ENCODE results near the gene SOBP. TPM values are rescaled to one million over a fixed set of nuclear protein-coding genes. Genes with fewer than 3 reads are reported as not detected.
"Not testable (repeated sequence)": the region's sequence is repeated elsewhere in the genome, so short reads cannot be mapped to it uniquely, and the experiment has no call there.

The SOBP gene
- total RNA-seq, 2 donors from 2014 or later: 0.16 TPM; not detected in 1

DNA sequence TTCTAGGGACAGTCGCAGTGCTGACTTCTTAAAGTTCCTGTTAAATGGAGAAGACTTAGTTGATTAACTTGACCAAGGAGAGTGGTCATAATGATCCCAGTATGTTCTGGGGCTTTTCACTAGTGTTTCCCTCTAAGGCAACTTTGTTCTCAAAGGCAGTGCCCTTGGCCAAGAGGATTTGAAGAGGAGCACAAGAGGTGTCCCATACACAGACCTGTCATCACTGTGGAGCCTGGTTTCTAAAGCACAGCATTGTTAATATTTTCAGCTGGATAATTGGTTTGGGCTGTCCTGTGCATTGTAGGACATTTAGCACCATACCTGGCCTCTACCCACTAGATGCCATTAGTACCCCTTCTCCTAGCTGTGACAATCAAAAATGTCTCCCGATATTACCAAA lies 30.8 kb downstream of the SOBP start:
- not testable (repeated sequence) for H3K27ac Mint-ChIP-seq; H3K4me3 Mint-ChIP-seq; ATAC-seq; H3K36me3 Mint-ChIP-seq (ENCODE audit: low read depth); DNase-seq; H3K4me1 Mint-ChIP-seq; H3K9me3 ChIP-seq (ENCODE audit: control insufficient read depth, low read length, poor library complexity, severe bottlenecking); H3K27me3 Mint-ChIP-seq

DNA sequence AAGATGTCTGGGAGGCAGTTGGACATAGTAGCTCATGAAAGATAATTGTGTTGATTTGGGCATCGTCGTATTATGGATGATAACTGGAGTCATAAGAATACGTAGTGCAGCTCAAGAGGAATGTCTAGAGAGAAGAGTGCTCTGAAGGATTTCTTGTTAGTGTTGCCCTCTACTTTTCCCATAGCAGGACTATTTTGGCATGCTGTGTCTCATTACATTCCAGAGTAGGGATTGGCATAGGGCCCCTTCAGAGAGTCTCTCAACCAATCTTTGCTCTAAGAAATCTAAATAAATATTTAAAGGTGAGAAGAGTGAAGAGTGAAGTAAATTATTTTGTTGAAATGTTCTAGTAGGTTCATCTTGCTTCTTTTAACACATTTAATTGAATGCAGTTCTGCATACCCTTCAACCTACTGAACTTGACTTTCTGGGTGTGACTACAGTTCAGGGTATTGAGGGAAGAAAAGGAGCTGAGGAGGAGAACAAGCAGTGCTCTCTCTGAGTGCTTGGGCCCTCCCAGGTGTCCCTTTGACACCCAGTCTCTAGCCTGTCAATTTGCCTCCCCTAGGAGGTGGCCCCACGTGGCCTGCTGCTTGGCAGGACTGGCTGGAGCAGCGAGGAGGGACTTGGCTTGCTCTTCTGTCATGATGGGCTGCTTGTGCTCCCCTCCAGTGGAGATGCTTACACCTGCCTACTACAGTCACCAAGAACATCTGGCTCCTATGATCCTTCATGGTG lies 33.3 kb downstream of the SOBP start:
- Mint-ChIP-seq H3K4me1 (no peaks in the 10 kb centered on the region), H3K27me3 (peaks cover 17% of the 10 kb centered on the region), H3K27ac (no peak overlapping the region), H3K36me3 (ENCODE audit: low read depth) (peaks cover 2% of the 10 kb centered on the region), H3K4me3 (no peak overlapping the region)
- DNase-seq (no peak), ATAC-seq (no peak)
- no peaks in the 10 kb centered on the region for H3K9me3 ChIP-seq (ENCODE audit: control insufficient read depth, low read length, poor library complexity, severe bottlenecking)

DNA sequence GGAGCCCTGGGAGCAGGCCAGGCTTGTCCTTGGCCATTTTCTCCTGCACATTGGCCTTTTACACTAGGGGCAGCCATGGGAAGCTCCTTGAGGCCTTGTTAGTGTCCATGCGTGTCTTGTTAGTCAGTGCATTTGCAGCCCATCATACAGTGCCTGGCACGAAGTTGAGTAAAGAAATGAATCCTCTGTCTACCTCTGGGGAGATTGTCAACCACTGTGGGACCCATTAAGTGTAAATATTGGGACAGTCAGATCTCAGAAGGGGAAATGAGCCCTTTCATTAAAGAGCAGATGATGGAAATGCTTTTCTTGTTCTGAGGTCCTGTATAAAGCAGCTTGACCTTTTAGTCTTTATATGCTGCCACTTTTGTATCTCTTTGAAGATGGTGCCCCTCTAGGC lies 33.9 kb downstream of the SOBP start:
- no peaks in the 10 kb centered on the region for H3K4me1 Mint-ChIP-seq
- peaks cover 18% of the 10 kb centered on the region for H3K27me3 Mint-ChIP-seq

DNA sequence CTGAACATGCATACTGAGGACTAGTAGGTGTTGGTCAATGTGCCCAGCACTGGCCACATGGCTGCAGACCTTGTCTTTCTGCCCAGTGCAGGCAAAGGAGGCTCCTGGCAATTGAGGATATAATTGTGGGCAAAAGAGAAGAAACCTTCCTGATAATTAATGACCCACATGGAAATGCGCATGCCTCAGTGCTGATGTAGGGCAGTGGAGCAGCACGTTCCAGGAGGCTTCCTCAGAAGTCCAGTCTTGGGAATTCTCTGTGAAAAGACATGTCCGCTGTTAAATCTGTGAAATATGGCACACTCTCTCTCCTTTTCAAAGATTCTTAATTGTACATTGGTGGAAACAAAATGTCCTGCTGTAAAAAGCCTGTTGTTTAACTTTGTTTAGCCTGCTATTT lies 34.7 kb downstream of the SOBP start:
- ATAC-seq (no peak), DNase-seq (no peak)
- no peaks in the 10 kb centered on the region for H3K9me3 ChIP-seq (ENCODE audit: control insufficient read depth, low read length, poor library complexity, severe bottlenecking)
- Mint-ChIP-seq H3K4me1 (no peaks in the 10 kb centered on the region), H3K27me3 (peaks cover 18% of the 10 kb centered on the region), H3K36me3 (ENCODE audit: low read depth) (peaks cover 2% of the 10 kb centered on the region), H3K27ac (no peak overlapping the region), H3K4me3 (no peak overlapping the region)

More for the DNA sequence above, 33.9 kb downstream of the SOBP start:
- no peak overlapping the region for H3K4me3 Mint-ChIP-seq
- ATAC-seq (no peak), DNase-seq (no peak)
- H3K9me3 ChIP-seq (ENCODE audit: control insufficient read depth, low read length, poor library complexity, severe bottlenecking): no peaks in the 10 kb centered on the region
- H3K36me3 Mint-ChIP-seq (ENCODE audit: low read depth): peaks cover 2% of the 10 kb centered on the region
- no peak overlapping the region for H3K27ac Mint-ChIP-seq

DNA sequence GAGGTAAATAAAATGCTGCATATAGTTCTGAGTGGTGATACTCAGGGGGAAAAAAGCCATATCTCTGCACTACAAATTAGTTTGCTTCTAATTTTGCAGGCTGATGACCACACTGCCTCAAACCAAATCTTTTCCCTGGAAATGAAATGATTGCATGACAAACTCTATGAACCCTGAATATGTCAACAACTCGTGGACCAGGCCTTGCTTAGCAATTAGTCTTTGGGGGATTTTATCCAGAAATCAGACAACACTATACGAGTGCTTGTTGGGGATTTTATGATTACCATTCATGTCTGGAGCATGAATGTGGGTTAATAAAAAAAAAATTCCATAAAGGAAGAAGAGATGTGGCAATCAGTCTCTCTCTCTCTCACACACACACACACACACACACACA lies 42.0 kb downstream of the SOBP start:
- Mint-ChIP-seq H3K27me3 (peaks cover 7% of the 10 kb centered on the region), H3K4me1 (no peaks in the 10 kb centered on the region), H3K27ac (no peak overlapping the region), H3K4me3 (no peak overlapping the region), H3K36me3 (ENCODE audit: low read depth) (no peaks in the 10 kb centered on the region)
- ATAC-seq: no peak
- no peaks in the 10 kb centered on the region for H3K9me3 ChIP-seq (ENCODE audit: control insufficient read depth, low read length, poor library complexity, severe bottlenecking)
- DNase-seq: no peak

DNA sequence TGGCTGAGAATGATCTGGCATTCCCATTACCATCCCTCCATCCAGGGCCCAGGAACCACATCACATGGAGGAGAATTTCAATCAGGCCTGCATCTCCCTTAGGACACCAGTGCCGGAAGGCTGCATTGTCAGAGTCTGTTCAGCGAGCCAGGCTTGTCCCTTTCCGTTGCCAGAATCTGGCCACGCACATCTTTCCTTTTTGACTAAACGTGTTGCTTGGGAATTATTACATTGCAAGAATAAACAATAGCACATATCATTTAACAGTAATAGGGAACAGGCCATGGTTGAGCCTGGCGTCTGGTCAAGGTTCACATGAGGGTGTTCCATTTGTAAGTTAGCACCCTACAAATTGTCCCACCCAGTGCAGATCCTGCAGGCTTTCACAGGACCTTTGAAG lies 42.8 kb downstream of the SOBP start:
- no peaks in the 10 kb centered on the region for H3K36me3 Mint-ChIP-seq (ENCODE audit: low read depth)
- H3K4me3 Mint-ChIP-seq: no peak overlapping the region
- no peaks in the 10 kb centered on the region for H3K4me1 Mint-ChIP-seq
- H3K27me3 Mint-ChIP-seq: peaks cover 5% of the 10 kb centered on the region
- H3K27ac Mint-ChIP-seq: no peak overlapping the region
- DNase-seq: no peak
- ATAC-seq: no peak
- no peaks in the 10 kb centered on the region for H3K9me3 ChIP-seq (ENCODE audit: control insufficient read depth, low read length, poor library complexity, severe bottlenecking)

DNA sequence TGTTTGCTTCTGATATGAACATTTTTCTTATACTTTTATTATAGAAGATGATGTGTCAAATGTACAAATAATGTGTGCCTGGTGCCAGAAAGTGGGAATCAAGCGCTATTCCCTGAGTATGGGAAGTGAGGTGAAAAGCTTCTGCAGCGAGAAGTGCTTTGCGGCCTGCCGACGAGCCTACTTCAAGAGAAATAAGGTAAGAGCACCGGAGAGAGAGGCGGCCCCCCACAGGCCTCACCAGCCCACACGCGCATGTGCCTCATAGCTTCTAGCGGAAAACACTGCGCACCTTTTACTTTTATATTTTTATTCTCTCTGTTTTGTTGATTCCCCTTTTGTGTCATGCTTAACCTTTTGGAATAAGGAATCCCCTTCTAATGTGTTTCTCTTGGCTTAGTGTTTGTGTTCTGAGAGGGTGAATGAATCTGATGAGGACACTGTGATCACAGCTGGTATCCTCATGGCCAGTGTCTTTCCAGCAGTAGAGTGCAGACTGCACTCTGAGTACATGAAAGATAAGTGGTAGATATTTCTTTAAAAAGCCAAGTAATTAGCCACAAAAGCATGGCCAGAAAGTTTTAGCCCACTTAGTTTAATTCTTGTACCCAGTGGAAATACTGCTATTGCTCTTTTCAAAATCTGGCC lies 43.6 kb downstream of the SOBP start:
- no peak for DNase-seq
- H3K4me3 Mint-ChIP-seq: no peak overlapping the region
- no peaks in the 10 kb centered on the region for H3K9me3 ChIP-seq (ENCODE audit: control insufficient read depth, low read length, poor library complexity, severe bottlenecking)
- no peaks in the 10 kb centered on the region for H3K4me1 Mint-ChIP-seq
- no peak for ATAC-seq
- no peaks in the 10 kb centered on the region for H3K36me3 Mint-ChIP-seq (ENCODE audit: low read depth)
- H3K27me3 Mint-ChIP-seq: peaks cover 3% of the 10 kb centered on the region
- H3K27ac Mint-ChIP-seq: no peak overlapping the region

DNA sequence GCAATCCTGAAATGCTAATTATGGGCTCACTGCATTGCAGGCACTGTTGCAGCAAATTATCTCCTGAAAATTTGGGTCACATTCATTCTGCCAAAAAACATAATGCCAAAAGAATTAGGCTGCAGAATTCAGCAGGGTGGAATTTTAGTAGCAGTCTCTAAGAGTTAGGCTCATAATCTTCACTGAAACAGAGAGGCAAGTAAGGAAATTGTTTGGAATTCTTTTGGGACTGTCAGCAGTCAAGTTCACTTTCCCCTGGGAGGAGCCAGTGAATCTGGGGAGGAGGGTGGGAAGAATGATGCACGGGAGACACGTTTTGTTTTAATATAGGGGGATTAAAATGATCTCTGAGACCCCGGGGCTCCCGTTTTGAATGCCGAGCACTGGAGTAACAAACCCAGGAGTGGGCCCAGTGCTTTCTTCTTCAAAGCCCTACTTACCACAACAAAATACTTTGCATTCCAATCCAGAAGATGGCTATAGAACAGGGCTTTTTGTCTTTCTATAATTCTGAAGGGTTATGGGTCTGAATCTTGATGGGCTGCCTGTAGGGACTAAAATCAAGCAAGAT lies 44.7 kb downstream of the SOBP start:
- no peaks in the 10 kb centered on the region for H3K9me3 ChIP-seq (ENCODE audit: control insufficient read depth, low read length, poor library complexity, severe bottlenecking)
- H3K36me3 Mint-ChIP-seq (ENCODE audit: low read depth): no peaks in the 10 kb centered on the region
- peaks cover 14% of the 10 kb centered on the region for H3K27me3 Mint-ChIP-seq
- DNase-seq: no peak
- no peaks in the 10 kb centered on the region for H3K4me1 Mint-ChIP-seq
- no peak overlapping the region for H3K4me3 Mint-ChIP-seq
- no peak overlapping the region for H3K27ac Mint-ChIP-seq
- ATAC-seq: no peak

DNA sequence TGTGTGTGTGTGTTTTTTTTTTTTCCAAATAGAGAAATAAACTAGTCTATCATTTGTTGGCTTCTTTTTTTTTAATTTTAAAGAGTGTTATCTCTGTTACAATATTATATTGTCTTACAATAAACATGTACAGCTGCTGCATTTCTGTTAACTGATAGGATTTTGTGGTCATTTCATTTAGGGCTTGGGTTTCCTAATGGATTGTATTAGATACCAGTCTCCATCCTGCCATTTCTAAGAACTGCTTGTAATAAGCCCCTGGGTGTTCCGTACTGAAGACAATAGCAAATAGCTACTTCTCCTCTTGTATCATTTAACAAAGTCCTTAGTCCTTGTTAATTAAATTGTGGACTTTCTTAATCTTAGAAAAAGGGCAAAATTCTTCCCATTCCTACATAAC lies 45.7 kb downstream of the SOBP start:
- Mint-ChIP-seq H3K36me3 (ENCODE audit: low read depth) (no peaks in the 10 kb centered on the region), H3K27me3 (peaks cover 18% of the 10 kb centered on the region), H3K4me1 (no peaks in the 10 kb centered on the region), H3K27ac (no peak overlapping the region), H3K4me3 (no peak overlapping the region)
- ATAC-seq (no peak), DNase-seq (no peak)
- no peaks in the 10 kb centered on the region for H3K9me3 ChIP-seq (ENCODE audit: control insufficient read depth, low read length, poor library complexity, severe bottlenecking)

DNA sequence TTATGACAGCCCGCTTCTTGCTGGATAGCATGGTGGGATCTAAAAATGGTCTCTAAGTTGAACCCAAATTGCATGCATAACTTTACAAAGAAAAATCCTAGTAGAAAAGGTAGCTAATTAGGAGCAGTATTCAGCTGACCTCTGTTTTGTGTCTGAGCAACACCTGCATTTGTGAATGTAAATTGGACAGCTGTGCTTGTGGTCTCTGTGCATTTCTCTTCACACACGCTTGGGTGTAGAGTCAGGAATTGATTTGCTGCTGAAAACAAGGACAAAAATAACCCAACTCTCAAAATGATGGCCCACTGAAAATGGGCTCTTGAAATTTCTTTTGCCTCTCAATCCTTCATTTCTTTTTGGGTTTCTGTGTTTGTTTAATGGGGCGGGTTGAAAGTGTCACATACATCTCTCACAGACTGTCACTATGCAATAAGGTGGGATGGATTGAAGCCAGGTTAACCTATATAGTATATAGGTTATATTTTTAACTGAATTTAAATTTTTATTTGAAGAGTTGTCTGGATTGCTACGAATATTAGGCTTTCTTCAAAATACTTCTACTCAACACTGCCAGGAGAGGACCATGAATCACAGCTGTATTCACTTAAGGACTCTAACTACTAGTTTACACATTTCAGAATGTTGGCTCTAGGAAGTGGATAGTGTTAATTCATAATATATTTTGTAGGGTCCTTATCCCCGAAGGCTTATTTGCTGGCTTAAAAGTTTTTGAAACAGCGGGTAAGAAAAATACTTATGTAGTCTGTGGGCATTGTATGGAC lies 46.5 kb downstream of the SOBP start:
- H3K4me1 Mint-ChIP-seq: no peaks in the 10 kb centered on the region
- H3K27me3 Mint-ChIP-seq: peaks cover 19% of the 10 kb centered on the region
- no peak overlapping the region for H3K4me3 Mint-ChIP-seq
- DNase-seq: no peak
- H3K9me3 ChIP-seq (ENCODE audit: control insufficient read depth, low read length, poor library complexity, severe bottlenecking): no peaks in the 10 kb centered on the region
- no peak overlapping the region for H3K27ac Mint-ChIP-seq
- ATAC-seq: no peak
- no peaks in the 10 kb centered on the region for H3K36me3 Mint-ChIP-seq (ENCODE audit: low read depth)

DNA sequence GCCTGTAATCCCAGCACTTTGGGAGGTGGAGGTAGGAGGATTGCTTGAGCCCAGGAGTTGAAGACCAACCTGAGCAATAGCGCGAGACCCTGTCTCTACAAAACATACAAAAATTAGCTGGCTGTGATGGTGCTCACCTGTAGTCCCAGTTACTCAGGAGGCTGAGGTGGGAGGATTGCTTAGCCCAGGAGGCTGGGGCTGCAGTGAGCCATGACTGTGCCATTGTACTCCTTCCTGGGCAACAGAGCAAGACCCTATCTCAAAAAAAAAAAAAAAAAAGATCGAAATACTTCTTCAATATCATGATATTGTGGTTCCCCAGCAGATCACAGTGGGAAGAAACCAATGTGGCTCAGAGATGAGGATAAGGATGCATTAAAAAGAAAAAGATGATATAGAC lies 47.6 kb downstream of the SOBP start:
- no peaks in the 10 kb centered on the region for H3K4me1 Mint-ChIP-seq
- ATAC-seq (no peak), DNase-seq (no peak)
- peaks cover 3% of the 10 kb centered on the region for H3K36me3 Mint-ChIP-seq (ENCODE audit: low read depth)
- no peak overlapping the region for H3K27ac Mint-ChIP-seq
- no peak overlapping the region for H3K4me3 Mint-ChIP-seq
- no peaks in the 10 kb centered on the region for H3K9me3 ChIP-seq (ENCODE audit: control insufficient read depth, low read length, poor library complexity, severe bottlenecking)
- peaks cover 31% of the 10 kb centered on the region for H3K27me3 Mint-ChIP-seq

DNA sequence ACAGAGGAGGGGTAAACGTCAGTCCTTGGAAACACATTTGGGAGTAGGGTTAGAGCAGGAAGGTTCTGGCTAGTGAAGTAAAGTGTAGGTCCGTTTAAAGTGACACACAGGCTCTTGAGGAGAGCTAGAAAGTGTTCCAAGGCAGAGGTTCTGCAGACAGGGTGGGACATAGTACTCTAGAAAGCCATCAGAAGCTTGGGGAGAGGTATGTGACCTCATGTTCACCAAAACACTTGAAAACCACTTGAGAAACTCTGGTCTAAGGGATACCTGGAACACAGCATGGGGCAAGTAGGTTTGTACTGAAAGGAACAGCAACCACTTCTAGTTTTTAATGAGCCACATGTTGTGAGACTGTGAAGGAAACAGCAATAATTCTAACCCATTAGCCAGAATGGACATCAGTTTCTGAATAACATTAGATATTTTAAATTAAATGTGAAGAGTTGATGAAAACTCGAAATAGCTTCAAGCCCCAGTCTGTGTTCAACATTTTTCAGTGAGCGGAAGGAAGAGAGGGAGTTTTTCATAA lies 49.0 kb downstream of the SOBP start:
- ATAC-seq: no peak
- Mint-ChIP-seq H3K4me3 (no peak overlapping the region), H3K4me1 (no peaks in the 10 kb centered on the region), H3K27ac (no peak overlapping the region), H3K36me3 (ENCODE audit: low read depth) (peaks cover 4% of the 10 kb centered on the region), H3K27me3 (peaks cover 44% of the 10 kb centered on the region)
- no peak for DNase-seq
- H3K9me3 ChIP-seq (ENCODE audit: control insufficient read depth, low read length, poor library complexity, severe bottlenecking): no peaks in the 10 kb centered on the region

DNA sequence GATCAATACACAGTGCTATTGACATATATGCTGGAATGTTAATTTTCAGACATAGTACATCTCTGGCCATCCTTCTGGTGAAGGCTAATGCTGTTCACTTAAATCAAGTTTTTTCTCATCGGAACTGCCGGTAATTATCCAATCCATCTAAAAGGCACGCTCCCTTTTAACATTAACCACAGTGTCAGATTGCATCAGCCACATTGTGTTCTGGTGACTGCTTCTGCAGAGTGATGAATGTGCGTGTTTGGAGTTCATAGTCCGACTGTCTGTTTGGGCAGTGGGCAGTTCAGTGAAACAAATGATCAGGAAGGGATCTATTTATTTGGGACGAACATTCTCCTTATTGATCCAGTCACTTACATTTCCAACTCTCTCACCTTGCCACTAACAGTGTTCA lies 49.5 kb downstream of the SOBP start:
- H3K4me3 Mint-ChIP-seq: no peak overlapping the region
- no peaks in the 10 kb centered on the region for H3K4me1 Mint-ChIP-seq
- ATAC-seq: no peak
- no peak overlapping the region for H3K27ac Mint-ChIP-seq
- no peak for DNase-seq
- H3K36me3 Mint-ChIP-seq (ENCODE audit: low read depth): peaks cover 4% of the 10 kb centered on the region
- no peaks in the 10 kb centered on the region for H3K9me3 ChIP-seq (ENCODE audit: control insufficient read depth, low read length, poor library complexity, severe bottlenecking)
- H3K27me3 Mint-ChIP-seq: peaks cover 49% of the 10 kb centered on the region
